Stimulated activated CD8-positive, alpha-beta memory T cell treated with anti-CD3 and anti-CD28 coated beads, Interleukin-4, amount 100 ng/mL, for 4 hours (primary cell): ENCODE data around the gene TMPRSS6.

ENCODE experiments used
- DNase-seq, 2 donors: peaks; one replicate each; pipeline ENCODE4 v3.0.0-alpha.2; 2020; ENCODE audit warnings: low read depth in 2 of 2, low spot score in 1 of 2

The TMPRSS6 gene

DNA sequence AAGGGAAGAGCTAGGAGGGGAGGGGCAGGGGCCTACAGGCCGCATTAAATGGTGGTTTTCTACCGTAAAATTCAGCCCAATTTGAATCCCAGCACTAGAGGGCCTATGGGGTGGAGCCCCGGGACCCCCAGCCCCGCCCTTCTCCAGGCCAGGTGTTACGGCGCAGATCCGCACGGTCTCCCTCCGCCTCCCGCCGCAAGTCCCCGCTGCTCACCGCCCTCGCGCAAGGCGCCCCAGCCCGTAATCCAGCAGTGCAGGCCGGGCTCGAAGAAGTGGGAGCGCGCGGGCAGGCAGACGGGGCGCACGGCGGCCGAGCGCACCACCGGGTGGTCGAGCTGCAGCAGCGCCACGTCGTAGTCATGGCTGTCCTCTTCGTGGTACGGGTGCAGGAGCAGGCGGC, 40.7 kb downstream of the TMPRSS6 start:
- DNase-seq = no peak

- DNase-seq = no peak
Observed at GRCh38 chr22:37067428-37067827, 42.1 kb downstream of the TMPRSS6 start.

DNA sequence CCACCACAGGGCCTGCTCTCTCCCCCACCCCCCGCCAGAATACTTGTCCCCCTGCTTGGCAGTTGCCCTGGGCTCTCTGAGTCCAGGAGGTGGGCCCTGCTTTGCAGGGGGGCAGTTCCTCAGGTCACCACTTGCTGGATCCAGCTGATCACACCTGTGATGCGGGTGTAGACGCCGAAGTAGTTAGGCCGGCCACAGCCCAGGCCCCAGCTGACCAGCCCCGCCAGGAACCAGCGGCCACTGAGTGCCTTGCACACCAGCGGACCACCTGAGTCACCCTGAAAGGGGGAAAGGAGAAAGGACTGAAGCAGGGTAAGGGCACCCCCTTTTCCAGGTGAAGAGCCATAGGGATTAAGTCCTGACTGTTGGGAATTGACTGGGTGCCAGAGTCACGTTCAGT, 43.6 kb downstream of the TMPRSS6 start:
- DNase-seq = no peak

DNA sequence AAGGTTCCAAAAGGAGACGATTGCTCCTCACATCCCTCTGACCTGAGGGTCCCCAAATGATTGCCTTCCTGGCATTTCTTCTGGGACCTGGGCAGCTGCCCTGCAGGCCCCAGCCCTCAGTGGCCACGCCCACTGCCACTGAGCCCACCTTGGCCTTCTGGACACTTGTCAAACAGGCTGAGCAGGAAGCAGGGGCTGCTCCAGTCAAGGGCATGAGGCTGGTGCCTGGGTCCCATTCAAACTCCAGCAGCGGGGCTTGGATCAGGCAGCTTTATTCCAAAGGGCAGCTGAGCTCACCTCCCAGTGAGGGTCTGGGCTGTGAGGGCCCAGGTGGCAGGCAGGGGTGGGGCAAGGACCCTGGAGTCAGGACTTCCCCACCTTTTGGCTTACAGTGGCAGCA, 44.3 kb downstream of the TMPRSS6 start:
- DNase-seq = no peak

DNA sequence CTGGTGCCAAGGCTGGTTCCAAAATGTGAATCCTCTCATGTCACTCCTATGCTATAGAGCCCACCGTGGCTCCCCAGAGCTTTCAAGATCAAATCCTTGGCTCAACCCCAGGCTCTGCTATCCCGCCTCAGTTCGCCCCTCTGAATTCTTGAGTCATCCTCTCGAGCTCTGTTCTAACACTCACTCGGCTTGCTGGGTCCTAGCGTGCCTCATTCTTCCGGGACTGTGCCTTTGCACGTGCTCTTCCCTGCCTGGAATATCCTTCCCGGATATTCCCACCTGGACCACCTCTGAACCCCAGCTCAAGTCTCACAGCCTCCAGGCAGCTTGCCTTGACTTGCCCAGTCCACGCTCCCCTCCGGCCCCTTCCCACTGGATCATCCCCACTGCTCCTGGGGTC, 45.0 kb downstream of the TMPRSS6 start:
- DNase-seq = no peak

- DNase-seq = no peak
Observed at GRCh38 chr22:37063431-37064420, 45.8 kb downstream of the TMPRSS6 start.

DNA sequence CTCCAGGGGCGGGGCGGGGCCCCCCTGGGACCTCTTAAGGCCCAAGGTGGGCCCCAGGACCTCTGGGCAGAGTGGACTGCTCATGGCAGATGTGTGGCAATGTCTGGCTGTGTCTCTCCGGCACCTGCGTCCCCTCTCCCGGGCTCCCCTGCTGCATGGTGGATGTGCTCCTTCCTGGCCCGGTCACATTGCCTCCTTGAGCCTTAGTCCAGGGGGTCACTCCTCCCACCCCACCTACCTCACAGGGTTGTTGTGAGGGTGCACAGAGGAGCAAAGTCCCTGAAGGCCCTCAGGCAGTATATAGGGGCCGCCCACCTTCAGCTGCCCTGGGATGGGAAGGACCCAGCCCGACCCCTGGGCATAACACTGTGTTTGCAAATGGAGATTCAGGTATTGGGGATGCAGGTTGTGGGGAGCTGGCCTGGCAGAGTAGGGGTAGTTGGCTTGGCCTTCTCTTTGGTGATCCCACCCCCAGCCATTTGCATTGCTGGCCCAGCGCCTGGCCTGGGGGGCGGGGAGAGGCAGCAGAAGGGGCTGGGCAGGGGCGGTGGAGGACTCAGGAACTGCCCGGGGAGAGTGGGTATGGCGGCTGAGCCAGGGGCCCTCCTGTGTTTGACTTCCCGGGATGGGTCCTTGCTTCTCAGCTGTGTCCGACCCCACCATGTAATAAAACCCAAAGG, 46.7 kb downstream of the TMPRSS6 start:
- no peak for DNase-seq

GRCh38 chr22:37062376-37062675, 47.2 kb downstream of the TMPRSS6 start:
- no peak for DNase-seq

DNA sequence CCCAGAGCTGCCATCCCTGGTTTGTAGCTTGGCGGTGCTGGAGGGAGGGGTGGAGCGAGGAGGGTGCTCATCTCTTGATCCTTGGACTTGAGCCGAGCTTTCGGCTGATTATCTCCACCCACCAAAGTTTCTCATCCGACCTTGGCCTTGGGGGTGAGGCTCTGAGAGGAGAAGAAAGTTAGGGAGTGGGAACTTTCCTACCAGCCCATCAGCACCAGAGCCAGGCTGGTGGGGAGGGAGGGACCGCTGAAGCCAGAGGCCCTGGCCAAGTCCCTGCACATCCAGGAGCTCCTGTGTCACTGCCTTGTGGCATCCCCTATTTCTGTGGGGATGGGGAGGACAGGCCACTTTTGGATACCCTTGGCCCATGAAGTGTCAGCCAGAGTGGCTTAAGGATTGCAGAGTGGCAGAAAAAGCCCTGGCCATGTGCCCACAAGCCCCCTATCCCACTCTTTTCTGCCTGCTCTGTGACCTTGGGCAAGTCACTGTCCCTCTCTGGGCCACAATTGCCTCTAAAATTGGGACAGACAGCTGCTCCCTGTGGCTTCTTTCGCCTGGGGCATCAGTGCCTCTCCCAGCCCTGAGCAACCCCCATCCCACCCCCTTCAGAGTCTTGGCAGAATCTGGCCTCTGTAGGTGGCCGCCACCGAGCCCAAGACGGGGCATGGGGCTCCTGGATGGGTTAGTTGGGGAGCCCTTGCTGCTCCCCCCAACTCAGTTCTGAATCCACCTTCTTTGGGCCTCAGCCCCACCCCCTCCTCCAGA, 47.7 kb downstream of the TMPRSS6 start:
- no peak for DNase-seq

DNA sequence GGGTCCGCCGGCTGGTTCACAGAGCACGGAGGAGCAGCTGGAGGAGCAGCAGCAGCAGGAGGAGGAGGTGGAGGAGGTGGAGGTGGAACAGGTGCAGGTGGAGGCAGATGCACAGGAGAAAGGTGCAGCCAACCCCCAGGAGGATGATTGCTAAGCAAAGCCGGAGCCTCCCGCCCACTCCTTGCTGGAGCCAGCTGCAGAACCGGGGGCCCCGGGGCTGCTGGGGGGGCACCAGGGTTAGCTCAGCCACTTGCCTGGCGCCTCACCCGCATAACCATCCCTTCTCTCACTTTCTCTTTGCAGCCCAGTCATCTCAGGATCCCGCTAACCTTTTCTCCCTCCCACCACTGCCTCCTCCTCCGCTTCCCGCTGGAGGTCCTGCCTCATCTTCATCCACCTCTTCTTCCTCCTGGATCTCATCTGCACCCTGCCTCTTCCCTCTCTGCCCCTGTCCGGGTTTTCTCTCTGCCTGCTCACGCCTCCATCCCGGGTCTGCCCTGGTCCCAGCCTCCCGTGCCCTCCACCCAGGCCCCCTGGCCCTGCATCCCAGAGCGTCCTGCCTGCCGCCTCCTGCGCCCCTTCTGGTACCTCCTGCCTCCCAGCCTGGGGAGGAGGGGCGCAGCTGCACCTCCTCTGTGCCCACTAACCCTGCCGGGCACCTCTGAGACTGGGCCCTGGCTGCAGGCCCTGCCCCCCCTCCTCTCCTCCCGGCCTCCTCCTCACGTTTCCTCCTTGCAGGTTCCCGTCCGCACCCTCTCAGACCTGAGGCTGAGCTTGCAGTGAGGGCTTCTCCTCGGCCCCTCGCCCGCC, 48.5 kb downstream of the TMPRSS6 start:
- DNase-seq = no peak

- DNase-seq = no peak
Observed at GRCh38 chr22:37059876-37060449, 49.5 kb downstream of the TMPRSS6 start.

GRCh38 chr22:37058917-37059701, 50.4 kb downstream of the TMPRSS6 start:
- no peak for DNase-seq

DNA sequence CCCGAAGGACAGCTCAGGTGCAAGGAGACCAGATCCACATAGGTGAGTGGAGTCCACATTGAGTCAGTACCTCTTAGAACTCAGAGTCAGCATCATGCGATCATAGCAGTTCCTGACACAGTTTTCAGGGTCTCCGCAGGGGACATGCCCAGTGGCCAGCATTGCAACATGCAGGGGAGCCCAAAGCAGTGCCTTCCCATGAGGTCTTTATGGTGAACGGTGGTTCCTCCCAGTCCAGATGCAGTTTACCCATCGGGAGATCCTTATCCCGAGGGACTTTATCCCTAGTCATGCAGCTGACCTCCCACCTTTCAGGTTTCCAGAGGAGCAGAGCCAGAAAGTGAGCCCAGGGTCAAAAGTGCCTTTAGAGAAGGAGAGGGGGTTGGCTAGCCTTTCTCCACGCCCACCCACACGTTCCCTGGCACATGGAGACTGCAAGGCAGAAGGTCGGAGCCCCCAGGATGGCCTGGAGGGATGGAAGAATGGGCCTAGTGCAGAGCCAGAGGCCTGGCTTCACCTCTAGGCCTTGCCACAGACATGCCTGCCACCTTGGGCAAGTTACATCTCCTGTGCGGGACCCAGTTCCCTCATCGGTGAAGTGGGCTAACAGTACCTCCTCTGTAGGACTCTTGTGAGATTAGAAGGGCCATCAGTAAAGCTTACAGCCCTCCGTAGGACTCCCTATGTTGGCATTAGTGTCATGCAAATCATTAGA, 51.6 kb downstream of the TMPRSS6 start:
- DNase-seq = no peak

DNA sequence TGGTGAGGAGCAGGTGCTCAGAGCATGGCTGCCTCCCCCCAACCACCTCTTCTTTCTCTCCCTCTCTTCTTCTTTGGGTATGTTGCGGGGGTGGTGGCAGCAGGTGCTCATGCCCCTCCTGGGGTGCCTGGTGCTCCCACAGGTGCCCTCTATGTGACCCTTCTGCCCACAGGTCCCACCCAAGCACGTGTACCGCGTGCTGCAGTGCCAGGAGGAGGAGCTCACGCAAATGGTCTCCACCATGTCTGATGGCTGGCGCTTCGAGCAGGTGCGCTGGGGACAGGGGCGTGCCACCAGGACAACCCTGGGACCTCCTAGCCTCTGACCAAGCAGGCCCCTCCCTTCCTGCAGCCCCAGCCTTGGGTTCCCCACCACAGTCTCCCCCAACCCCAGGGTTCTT, 52.3 kb downstream of the TMPRSS6 start:
- no peak for DNase-seq

GRCh38 chr22:37056246-37056645, 53.3 kb downstream of the TMPRSS6 start:
- no peak for DNase-seq

- no peak for DNase-seq
Observed at GRCh38 chr22:37054600-37055365, 54.7 kb downstream of the TMPRSS6 start.

- DNase-seq = no peak
Observed at GRCh38 chr22:37054056-37054395, 55.5 kb downstream of the TMPRSS6 start.

GRCh38 chr22:37053310-37054055, 56.0 kb downstream of the TMPRSS6 start:
- DNase-seq = no peak
